GM18508 (cell line): ENCODE results near the gene SLX9.

ENCODE experiments used
- ATAC-seq: cut with Tn5 transposase; IDR thresholded peaks from one replicate; pipeline ENCODE4 v1.9.1; 2021; ENCODE audit warnings: moderate number of reproducible peaks; ENCODE audit not compliant: insufficient read depth, unreplicated experiment

The SLX9 gene

DNA sequence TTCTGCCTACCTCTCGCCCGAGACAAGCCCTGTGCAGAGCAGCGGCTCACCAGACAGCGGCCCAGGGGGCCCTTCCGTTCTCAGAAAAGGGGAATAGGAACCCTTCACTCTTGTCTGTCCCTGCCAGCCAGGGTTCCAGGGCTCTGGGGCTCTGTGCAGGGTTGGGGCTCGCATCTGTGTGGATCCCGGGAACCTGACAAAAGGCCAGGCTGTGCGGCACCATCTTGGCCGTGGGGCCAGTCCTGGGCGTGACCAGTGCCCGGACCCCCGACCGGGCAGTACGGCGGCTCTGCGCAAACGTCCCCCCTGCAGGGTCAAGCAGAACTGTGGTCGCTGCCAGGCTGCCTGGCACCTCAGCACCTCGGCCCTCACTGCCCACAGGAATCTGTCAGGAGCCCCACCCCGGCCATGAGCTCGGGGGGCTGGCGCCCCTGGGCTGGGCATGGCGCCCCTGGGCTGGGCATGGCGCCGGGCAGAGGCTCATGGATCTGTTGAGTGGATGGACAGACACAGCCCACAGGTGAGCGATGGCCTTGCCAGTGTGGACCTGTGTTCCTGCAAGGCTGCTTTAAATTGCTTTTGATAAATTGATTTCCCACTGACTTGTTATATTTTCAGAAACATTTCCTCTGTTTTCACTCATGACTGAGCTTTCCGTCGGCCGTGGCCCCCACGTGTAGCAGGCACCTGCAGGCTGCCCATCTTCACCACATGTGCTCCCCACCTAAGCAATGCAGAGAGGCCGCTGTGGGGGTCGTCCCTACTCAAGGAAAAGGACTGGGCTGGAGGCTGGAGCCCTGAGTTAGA is 59.0 kb downstream of the SLX9 start:
- ATAC-seq, result no peak

DNA sequence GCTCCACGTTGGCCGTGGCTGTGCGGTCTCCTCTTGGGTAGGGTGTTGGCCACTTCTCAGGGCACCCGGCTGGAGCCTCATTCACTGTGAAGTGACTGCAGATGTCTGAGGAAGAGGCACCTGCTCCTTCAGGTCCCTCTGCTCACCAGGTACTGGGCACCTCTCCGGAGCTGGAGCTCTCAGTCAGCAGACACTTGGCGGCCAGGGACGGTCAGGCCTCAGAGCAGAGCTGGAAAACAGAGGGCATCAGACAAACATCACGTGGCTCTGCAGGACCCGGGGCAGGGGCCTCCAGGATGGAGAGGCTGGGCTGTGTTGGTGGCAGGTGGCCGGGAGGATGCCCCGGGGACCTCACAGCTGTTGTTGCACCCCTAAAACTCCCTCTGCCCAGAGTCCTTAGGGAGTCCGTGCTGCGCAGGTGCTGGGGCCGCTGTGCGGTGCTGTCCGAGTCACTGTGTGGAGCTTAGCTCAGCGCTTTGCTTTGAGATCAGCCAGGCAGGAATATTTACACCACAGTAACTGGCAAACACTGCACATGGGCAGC is 59.7 kb downstream of the SLX9 start:
- no peak for ATAC-seq

DNA sequence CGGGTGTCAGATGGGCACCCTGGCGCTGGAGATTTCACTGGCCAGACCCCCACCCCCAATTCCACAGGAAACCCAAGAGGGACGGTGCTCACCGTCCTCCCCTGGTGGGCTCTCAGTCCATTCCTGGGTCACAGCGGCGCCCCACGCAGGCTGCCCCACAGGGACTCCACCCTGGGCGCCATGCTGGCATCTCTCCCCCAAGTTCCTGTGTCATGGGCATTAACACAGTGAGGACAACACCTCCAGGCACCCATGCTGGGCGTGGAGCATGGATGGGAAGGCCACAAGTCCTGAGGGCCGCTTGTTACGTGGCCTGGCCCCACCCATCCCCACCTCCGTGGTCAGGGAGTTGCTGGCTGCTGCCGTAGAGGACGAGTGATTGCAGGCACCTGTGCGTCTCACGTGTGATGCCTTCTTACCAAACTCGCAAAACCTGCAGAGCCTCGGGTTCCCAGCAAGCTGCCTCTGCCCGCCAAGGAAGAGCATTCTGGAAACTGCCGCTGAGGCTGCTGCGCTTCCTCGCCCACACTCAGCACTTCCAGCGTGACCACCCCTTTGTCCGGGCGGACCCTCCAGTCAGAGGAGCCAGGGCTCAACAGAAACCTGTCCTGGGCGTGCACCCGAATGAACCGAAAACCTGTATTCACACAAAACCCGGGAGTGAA is 60.3 kb downstream of the SLX9 start:
- no peak for ATAC-seq

DNA sequence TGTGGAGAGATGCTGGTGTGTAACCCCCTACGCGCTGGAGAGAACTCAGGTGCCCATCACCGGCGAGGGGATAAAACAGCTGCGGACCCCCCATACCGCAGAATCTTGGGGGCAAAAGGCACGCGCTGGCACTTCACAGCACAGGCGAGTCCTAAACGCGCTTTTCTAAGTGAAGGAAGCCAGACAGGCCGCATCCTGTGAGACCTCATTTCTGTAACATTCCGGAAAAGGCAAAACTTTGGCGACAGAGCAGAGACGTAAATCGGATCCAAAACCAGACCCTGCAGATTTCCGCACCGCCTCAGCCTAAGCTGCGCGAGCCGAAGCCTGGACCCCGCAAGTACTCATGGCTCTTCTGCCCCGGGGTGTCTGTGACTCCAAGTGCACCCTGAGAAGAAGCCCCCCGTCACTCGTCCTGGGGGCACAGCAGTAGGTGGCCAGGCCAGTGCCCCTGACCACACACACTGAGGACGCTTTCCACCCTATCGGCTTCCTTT is 60.9 kb downstream of the SLX9 start:
- no peak for ATAC-seq

DNA sequence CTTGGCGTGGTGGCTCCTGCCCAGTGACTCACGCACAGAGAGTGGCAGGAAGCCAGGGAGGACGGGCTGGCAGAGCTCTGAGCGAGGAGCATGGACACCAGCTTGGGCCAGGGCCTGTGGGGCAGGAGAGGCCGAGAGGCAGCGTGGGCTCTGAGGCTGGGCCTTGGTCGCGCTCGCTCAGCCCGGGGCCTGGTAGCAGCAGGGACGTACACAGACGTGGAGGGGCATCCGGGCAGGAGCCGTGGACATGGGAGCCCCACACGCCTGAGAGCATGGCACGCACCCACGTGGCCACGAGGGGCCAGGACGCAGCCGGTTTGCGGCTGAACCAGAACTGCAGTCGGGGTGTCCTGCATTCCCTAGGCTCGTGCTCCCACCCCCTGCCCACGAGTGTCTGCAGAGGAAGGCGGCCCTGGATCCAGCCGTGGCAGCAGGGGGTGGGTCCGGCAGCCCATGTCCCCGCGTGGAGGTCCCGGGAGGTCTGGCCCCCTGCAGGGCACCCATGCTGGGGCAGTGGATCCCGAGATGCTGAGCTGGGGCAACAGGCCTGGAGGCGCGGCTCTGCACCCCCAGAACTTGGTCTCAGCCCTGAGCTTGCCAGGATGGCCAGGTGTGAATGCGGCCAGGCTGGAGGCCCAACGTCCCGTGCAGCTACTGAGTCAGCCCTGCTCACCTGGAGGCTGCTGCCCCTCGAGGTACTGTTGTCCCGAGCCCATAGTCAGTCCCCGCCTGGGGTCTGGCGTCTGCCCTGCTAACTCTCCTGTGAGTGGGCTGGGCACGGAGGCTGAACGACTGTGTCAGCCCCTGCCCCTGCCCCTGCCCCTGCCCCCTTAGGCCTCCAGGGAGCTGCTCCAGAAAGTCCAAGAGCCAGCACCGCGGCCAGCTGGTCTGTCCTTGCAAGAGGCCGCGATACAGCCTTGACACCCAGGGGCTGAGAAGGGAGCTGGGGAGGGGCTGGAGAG is 61.6 kb downstream of the SLX9 start:
- ATAC-seq, result no peak

DNA sequence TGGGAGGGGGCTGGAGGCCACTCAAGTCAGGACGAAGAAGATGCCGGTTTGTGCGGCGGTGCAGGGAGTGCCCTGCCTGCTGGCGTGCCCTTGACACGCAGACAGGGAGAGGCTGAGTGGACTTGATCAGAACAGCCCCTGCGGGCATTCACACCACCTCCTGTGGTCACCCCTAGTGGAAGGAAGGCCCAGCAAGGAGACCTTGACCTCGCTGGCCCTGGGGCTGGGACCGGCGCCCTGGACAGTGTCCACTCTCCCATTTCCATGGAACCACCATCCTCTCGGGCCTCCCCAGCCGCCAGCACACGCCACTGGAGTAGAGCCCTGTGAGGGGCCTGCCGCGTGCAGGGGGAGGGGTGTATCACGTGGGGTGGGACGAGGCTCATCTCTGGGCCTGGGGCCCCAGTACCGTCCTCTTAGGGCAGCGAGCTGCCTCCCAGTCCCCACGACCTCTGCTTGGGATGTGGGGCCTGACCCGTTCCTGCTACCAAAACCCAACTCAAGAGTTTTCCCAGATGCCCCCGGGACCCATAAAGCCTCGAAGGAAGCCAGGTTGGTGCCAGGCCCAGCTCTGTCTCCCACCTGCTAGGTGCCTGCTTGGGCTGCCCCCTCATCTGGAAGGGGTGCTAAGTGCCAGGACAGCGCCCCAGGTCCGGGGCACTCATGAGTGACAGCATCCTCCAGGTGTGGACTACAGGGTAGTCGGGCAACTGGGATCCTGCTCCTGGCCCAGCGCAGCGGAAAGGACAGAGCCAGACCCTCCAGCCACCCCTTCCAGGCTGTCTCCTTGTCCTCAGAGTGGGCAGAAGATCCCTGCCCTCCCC is 62.8 kb downstream of the SLX9 start:
- ATAC-seq, result no peak

DNA sequence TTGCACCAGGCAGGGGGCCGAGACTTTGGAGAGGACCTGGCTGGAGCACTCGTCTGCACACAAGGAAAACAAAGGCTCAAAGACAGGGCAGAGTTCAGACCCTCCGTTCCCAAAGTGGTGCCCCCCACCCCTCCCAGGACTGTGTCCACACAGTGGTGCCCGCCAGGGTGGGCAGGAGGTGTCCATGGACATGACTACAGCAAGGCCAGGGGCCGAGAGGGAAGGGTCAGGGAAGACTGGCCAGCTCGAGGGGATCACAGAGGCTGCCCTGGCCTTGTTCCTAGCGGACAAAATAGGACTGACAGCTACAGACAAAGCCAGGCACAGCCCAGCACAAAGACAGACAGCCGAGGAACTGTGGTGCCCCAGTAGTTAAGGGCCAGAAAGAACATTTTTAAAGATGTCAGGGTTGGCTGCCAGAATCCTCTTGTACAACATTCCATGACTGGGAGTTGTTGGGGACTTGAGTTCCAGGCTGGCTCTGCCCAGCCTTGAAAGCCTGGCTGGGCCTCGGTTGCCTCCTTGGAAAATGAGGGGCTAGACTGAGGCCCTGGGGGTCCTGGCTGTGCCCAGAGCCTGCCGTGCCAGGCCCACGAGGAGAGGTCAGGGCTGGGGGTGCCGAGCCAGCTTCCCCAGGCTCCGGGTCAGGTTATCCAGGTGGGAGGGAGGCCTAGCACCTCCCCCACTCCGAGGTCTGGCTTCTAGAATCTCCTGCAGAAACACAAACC is 63.7 kb downstream of the SLX9 start:
- no peak for ATAC-seq

DNA sequence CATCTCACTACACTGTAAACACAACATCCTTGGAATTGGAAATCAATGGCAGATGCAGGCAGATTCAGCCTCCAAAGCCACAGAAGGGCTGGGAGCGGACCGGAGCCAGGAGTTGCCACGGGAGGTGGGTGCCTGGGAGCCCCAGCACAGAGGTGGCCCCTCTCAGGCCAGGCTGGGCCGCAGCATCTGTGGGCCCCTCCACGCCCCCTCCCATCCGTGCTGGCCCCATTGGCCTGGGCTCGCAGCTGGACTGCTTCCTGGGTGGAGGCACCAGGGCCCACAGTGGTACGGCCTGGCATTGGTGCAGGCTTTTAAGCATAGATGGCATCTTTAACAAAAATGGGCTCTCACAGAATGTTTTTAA is 64.2 kb downstream of the SLX9 start:
- no peak for ATAC-seq

DNA sequence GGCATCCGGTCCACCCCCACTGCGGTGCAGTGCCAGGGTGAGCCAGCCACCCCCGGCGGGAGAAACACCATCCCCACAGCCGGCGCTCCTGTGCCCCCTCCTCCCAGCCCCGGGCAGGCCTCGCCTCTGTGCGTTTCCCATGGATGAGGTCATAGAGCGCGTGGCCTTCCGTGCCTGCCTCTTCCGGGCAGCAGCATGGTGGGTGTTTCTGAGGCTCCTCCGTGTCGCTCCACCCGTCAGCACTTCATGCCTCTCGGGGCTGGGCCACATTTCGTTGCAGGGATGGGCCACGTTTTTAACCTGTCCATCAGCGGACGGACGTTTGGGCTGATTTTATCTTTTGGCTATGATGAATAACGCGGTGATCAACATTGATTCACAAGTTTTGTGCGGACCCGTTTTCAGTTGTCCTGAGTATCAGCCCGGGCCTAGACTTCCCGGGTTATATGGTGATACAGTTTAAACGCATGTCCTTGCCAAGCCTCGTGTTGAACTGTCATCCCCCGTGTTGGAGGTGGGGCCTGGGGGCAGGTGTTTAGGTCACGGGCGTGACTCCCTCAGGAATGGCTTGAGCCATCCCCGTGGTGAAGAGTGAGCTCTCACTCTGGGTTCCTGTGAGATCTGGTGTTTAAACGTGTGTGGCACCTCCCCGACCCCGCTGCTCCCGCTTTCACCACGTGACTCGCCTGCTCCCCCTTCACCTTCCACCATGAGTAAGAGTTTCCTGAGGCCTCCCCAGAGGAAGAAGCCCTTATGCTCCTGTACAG is 64.8 kb downstream of the SLX9 start:
- ATAC-seq, result no peak

DNA sequence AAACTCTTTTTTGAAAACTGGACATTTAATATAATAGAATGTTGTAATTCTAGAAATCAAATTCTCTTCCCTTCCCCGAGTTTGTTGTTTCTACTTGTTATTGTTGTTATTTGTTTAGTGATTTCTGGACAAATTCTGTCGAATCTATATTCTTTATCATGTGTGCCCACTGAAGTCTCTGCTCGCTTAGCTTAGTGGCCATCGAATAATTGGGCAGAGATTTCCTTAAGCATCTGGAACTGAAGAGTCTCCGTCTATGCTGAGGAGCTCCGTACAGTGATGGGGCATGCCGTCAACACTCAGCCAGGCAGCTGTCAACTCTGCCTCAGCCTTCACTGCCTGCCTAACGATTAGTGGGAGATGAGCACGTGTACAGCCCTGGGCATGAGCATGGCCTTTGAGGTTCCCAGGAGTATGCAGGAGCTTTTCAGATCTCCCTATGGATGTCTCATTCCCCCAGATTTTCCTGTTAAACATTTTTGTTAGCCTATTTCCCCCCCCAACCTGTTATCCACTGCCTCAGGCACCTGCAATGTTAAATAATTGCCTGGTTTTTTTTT is 66.8 kb downstream of the SLX9 start:
- no peak for ATAC-seq

DNA sequence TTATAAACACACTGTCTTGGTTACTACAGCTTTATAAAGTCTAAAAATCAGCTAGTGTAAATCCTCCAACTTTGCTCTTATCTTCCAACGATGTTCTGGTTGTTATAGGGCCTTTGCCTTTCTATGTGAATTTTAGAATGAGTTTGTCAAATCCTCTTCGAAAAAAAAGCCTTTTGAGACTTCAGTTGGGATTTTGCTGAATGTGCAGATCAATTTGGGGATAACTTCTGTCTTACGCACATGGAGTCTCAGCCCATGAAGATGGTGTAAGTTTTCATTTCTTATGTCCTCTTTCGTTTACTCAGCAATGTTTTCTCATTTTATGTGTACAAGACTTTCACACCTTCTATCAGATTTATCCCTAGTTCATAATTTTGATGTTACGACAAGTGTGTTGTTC is 69.8 kb downstream of the SLX9 start:
- ATAC-seq, result no peak

DNA sequence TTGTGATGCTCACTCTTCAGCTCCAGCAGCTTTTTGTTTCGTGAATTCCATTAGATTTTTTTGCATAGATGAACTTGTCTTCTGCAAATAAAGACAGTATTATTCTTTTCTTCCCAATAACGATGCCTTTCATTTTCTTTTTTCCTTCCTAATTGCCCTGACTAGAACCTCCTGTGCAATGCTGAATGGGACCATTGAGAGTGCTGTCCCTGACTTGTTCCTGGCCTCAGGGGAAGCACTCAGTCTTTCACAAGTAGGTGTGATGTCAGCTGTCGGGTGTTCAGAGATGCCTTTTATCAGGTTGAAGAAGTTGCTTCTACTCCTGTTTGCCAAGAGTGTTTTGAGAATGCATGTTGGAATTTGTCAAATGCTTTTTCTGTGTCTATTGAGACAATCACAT is 70.3 kb downstream of the SLX9 start:
- ATAC-seq, result no peak

DNA sequence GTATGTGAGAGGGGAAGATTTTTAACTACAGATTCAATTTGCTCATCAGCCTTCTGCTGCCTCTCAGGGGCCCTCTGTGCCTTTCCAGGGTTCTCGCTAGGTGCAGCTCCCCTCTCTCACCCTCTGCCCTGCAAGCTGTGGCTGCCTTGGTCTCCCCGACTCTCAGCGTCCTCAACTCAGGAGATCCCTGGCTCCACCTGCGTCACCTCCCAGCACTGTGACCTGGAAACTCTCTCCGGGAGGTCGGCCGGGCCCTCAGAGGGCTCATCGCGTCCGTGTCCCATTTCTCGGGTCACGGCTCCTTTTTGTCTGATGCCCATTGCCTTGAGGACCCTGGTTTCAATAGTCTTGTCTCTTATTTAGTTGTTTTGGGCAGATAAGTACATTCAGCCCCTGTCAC is 71.0 kb downstream of the SLX9 start:
- ATAC-seq, result no peak

DNA sequence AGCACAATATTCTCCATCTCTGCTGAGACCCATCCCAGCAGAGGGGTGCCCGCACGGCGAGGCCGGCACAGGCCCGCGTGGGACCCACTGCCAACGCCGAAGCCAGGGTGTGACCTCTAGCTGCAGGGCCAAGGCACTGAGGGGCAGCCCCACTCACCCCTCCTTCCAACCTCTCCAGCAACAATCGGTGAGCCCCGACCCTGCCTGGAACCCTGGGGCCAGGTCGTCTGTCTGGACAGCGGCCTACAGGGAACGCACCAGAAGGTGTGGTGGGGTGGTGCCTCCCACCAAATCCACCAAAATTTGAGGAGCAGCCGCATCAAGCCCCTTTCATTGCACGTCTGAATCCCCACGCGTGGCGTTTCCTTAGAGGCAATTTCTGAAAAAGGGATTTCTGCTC is 71.6 kb downstream of the SLX9 start:
- ATAC-seq, result no peak

DNA sequence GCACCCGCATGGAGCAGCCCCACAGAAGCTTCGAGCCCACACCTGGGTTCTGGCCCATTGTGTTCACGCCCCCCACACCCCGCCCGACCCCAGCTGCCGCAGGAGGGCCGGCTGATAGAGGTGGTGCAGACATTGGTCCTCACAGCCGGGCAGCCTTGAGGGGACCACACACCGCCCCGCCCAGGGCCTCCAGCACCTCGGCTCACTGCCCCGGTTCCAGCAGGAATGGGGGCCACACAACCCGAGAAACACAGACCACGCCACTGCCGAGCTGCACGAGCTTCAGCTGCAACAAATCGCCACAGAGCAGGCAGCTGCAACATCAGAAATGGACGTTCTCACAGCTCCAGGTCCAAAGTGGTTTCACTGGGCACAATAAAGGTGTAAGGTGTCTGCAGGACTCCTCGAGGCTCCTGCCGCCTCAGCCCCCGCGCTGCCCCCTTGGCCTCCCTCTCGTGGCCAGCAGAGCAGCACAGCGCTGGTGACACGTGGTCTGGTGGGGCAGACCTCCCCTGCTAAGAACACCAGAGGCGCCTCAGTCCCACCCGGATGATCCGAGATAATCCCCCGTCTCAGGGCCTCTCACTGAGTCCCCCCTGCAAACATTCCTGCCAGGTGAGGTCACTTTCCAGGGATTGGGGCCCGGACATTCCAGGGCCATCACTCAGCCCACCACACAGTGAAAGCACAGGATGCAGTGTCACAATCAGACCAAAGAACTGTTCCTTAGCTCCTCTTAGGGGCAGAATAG is 72.3 kb downstream of the SLX9 start:
- no peak for ATAC-seq

DNA sequence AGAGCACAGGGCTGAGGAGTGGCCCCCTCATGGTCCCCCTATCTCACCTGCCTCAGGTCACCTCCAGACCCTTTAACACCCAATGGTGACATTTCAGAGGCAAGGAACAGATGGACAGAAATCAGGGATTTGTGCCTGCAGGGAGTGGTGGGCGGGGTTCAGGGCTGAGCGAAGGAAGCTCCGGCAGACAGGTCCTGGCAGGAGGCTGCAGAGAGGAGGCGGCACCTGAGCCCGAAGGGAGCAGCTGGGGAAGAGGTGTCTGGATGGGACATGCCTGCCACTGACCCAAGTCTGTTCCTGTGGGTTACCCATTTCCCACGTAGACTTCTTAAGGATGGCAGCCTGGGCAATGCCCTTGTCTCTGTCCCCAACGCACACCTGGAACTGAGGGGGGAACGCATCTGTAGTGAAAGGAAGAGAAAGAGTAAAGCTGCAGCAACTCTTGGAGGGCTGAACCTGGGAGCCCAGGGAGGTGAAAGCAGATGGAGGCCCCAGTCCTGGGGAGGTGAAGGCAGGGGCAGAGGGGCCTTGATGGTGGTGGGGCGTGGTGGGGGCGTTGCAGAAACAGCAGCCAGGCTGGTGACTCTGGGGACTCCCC is 72.9 kb downstream of the SLX9 start:
- ATAC-seq, result no peak

DNA sequence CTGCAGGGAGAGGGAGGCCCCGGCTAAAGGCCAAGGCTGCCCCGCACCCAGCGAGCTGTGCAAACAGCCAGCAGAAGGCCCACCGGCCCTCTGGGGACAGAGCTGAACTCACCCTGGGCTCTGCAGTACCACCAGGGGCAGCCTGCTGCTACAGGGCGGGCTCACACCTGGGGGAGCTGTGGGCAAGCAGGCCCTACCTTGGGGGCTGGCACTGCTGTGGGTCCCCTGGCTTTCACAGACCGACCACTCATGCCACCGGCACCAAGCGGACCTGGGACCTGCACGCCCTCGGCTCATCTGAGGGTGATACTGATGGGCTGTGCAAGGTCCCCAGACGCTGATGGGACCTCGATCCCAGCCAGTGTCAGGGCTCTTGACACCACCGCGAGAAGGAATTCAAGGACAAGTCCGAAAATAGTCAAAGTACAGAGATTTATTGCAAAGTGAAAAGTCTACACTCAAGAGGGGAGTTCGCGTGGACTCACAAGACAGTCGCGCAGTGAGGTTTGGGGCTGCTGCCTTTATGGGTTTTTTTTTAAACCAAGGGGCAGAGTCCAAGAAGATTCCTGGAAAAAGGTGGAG is 73.5 kb downstream of the SLX9 start:
- ATAC-seq, result no peak
